Measurements from ENCODE around the gene OR2A1.
"Not testable (repeated sequence)": the region's sequence is repeated elsewhere in the genome, so short reads cannot be mapped to it uniquely, and the experiment has no call there.

- TF ChIP-seq, protein P1, sequence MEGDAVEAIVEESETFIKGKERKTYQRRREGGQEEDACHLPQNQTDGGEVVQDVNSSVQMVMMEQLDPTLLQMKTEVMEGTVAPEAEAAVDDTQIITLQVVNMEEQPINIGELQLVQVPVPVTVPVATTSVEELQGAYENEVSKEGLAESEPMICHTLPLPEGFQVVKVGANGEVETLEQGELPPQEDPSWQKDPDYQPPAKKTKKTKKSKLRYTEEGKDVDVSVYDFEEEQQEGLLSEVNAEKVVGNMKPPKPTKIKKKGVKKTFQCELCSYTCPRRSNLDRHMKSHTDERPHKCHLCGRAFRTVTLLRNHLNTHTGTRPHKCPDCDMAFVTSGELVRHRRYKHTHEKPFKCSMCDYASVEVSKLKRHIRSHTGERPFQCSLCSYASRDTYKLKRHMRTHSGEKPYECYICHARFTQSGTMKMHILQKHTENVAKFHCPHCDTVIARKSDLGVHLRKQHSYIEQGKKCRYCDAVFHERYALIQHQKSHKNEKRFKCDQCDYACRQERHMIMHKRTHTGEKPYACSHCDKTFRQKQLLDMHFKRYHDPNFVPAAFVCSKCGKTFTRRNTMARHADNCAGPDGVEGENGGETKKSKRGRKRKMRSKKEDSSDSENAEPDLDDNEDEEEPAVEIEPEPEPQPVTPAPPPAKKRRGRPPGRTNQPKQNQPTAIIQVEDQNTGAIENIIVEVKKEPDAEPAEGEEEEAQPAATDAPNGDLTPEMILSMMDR (IDR thresholded peaks at IDR 0.05) = not testable (repeated sequence)
- not testable (repeated sequence) for TF ChIP-seq POLR2AphosphoS5 (IDR thresholded peaks at IDR 0.05)
Observed at GRCh38 chr7:144365523-144365922, 53.3 kb downstream of the OR2A1 start.

Data from esophagus muscularis mucosa (tissue), 3 donors.